ENCODE measurements around the gene GMCL2.

GMCL2 gene, protein sequence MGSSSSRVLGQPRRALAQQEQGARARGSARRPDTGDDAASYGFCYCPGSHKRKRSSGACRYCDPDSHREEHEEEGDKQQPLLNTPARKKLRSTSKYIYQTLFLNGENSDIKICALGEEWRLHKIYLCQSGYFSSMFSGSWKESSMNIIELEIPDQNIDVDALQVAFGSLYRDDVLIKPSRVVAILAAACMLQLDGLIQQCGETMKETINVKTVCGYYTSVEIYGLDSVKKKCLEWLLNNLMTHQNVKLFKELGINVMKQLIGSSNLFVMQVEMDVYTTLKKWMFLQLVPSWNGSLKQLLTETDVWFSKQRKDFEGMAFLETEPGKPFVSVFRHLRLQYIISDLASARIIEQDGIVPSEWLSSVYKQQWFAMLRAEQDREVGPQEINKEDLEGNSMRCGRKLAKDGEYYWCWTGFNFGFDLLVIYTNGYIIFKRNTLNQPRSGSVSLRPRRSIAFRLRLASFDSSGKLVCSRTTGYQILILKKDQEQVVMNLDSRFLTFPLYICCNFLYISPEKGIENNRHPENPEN

DNA sequence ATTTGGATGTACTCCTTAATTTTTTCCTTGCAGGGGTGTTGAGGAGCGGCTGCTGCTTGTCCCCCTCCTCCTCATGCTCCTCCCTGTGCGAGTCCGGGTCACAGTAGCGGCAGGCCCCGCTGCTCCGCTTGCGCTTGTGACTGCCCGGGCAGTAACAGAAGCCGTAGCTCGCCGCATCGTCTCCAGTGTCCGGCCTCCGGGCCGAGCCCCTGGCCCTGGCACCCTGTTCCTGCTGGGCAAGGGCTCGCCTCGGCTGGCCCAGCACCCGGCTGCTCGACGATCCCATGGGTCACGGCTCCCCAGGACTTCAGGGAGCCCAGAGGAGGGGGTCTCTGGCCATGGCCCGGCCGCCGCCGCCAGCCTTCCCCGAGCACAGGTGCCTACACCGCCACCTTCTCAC is at the start of gene GMCL2:
Gene GMCL2 (minus strand): TSS at position 358 of the 400 bp plus-strand sequence. CDS start 72 bp downstream, at position 286.
- no peak within 1 kb of the TSS for H3K27ac ChIP-seq (ENCODE audit: low read length)
- no peaks in the 10 kb centered on the region for H3K4me1 ChIP-seq (ENCODE audit: control insufficient read depth, insufficient read depth, low read length)
- H3K9me3 ChIP-seq (ENCODE audit: control insufficient read depth in 2 of 2, low read length in 2 of 2): no peaks in the 10 kb centered on the region
- no peak within 1 kb of the TSS for H3K9ac ChIP-seq (ENCODE audit: low read length in 2 of 2)
- no peaks in the 10 kb centered on the region for H3K36me3 ChIP-seq (ENCODE audit: control insufficient read depth in 2 of 2, insufficient read depth in 2 of 2, low read length in 2 of 2)
- H3K4me3 ChIP-seq (ENCODE audit: low read length in 2 of 2): no peak within 1 kb of the TSS
- H3K27me3 ChIP-seq (ENCODE audit: control insufficient read depth in 1 of 2, insufficient read depth in 2 of 2, low read length in 2 of 2): peaks cover 0 to 3% of the 10 kb centered on the region in 2 donors

DNA sequence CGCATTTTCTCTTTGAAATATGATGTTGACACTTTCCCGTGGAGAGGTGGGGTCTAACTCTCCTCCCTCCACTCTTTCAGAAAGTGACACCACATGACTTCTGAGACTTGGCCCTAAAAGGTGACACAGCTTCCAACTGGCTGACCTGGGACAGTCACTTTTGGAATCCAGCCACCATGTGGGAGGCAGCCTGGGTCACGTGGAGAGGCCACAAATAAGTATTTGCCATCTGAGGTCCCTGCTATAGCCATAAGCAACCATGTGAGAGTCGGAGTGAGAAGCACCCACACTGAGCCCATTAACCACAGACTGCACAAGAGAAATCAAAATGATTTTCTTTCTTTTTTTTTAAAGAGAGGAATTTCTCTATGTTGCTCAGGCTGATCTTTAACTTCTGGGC is 49.5 kb upstream of the GMCL2 start:
- Histone ChIP-seq H3K9me3 (ENCODE audit: control insufficient read depth in 2 of 2, low read length in 2 of 2) (no peaks in the 10 kb centered on the region), H3K4me1 (ENCODE audit: control insufficient read depth, insufficient read depth, low read length) (peaks cover 28% of the 10 kb centered on the region), H3K27ac (ENCODE audit: low read length) (no peak overlapping the region), H3K9ac (ENCODE audit: low read length in 2 of 2) (no peak overlapping the region), H3K36me3 (ENCODE audit: control insufficient read depth in 2 of 2, insufficient read depth in 2 of 2, low read length in 2 of 2) (no peaks in the 10 kb centered on the region), H3K4me3 (ENCODE audit: low read length in 2 of 2) (no peak overlapping the region), H3K27me3 (ENCODE audit: control insufficient read depth in 1 of 2, insufficient read depth in 2 of 2, low read length in 2 of 2) (no peaks in the 10 kb centered on the region)

DNA sequence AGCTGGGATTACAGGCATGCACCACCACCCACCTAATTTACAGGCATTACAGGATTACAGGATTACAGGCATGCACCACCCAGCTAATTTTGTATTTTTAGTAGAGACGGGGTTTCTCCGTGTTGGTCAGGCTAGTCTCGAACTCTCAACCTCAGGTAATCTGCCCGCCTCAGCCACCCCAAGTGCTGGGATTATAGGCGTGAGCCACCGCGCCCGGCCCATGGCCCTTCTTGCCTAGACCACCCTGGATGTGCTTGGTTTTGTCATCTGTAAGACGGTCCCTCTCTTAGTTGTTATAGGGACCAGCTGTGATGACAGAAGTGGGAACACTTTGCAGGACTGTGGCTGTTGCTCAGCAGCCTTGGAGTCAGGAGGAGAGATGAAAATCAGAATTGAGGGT is 49.0 kb upstream of the GMCL2 start:
- Histone ChIP-seq H3K27ac (ENCODE audit: low read length) (no peak overlapping the region), H3K4me3 (ENCODE audit: low read length in 2 of 2) (no peak overlapping the region), H3K9ac (ENCODE audit: low read length in 2 of 2) (no peak overlapping the region), H3K27me3 (ENCODE audit: control insufficient read depth in 1 of 2, insufficient read depth in 2 of 2, low read length in 2 of 2) (no peaks in the 10 kb centered on the region), H3K4me1 (ENCODE audit: control insufficient read depth, insufficient read depth, low read length) (peaks cover 33% of the 10 kb centered on the region), H3K9me3 (ENCODE audit: control insufficient read depth in 2 of 2, low read length in 2 of 2) (no peaks in the 10 kb centered on the region), H3K36me3 (ENCODE audit: control insufficient read depth in 2 of 2, insufficient read depth in 2 of 2, low read length in 2 of 2) (peaks cover 0 to 1% of the 10 kb centered on the region in 2 donors)

DNA sequence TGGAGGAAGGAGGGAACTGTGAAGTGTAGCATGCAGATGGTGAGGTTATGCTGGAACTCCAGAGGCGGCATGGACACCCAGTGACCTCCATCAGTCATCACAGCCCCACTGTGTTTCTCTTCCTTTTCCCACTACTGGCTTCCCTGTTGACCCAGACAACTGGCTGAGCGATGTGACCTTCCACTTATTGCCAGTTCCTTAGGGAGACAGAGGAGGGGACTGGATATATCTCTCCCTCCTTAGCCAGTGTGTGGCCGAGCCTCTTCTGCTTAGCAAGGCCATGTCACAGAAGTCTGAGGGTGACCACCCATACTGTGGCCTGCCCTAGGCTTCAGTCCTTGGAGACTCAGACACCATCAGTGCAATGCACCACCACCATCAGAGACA is 48.4 kb upstream of the GMCL2 start:
- Histone ChIP-seq H3K4me1 (ENCODE audit: control insufficient read depth, insufficient read depth, low read length) (peaks cover 39% of the 10 kb centered on the region), H3K36me3 (ENCODE audit: control insufficient read depth in 2 of 2, insufficient read depth in 2 of 2, low read length in 2 of 2) (peaks cover 0 to 2% of the 10 kb centered on the region in 2 donors), H3K27ac (ENCODE audit: low read length) (no peak overlapping the region), H3K27me3 (ENCODE audit: control insufficient read depth in 1 of 2, insufficient read depth in 2 of 2, low read length in 2 of 2) (no peaks in the 10 kb centered on the region), H3K9ac (ENCODE audit: low read length in 2 of 2) (peak overlapping the region in 1 of 2 donors; percentile 21), H3K9me3 (ENCODE audit: control insufficient read depth in 2 of 2, low read length in 2 of 2) (no peaks in the 10 kb centered on the region), H3K4me3 (ENCODE audit: low read length in 2 of 2) (no peak overlapping the region)

DNA sequence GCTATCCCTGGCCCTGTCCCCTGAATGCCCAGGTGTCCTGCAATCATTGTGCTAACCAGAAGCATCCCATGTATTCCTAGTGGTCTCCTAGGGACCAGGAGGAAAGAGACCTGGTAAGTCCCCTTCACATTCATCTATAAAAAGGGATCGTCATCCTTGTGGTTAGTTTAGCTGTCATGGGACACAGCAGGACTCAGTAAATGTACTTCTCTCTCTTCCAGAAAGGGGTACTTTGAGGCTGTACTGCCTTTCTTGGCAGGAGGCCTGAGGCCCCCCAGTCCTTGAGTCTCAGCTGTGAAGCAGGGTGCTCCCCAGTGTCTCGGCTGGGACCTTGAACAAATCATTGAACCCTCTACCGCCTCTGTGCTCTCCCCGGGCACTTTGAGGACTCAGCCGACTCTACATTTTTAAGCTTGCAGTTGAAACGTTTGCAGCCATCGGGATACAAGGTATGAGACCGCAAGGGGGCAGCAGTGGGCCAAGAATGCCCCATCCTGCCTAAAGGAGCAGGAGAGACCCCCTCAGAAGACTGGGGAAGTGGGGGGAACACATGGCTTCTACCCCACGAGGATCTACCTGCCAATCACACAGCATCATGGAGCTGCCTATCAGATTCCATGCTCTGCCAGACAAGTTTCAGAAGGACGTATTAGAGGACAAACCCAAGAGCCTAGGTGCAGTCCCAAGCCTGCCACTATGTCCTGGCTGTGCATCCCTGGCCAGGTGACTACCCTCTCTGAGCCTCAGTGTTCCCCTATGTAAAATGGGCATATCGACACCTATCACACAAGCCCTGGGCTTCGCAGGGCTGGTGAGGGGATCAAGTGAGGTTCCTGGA is 47.8 kb upstream of the GMCL2 start:
- Histone ChIP-seq H3K27me3 (ENCODE audit: control insufficient read depth in 1 of 2, insufficient read depth in 2 of 2, low read length in 2 of 2) (no peaks in the 10 kb centered on the region), H3K4me1 (ENCODE audit: control insufficient read depth, insufficient read depth, low read length) (peaks cover 45% of the 10 kb centered on the region), H3K36me3 (ENCODE audit: control insufficient read depth in 2 of 2, insufficient read depth in 2 of 2, low read length in 2 of 2) (peaks cover under 1 to 5% of the 10 kb centered on the region in 2 donors), H3K9ac (ENCODE audit: low read length in 2 of 2) (peak overlapping the region in 1 of 2 donors; percentile 21), H3K4me3 (ENCODE audit: low read length in 2 of 2) (no peak overlapping the region), H3K27ac (ENCODE audit: low read length) (no peak overlapping the region), H3K9me3 (ENCODE audit: control insufficient read depth in 2 of 2, low read length in 2 of 2) (no peaks in the 10 kb centered on the region)

DNA sequence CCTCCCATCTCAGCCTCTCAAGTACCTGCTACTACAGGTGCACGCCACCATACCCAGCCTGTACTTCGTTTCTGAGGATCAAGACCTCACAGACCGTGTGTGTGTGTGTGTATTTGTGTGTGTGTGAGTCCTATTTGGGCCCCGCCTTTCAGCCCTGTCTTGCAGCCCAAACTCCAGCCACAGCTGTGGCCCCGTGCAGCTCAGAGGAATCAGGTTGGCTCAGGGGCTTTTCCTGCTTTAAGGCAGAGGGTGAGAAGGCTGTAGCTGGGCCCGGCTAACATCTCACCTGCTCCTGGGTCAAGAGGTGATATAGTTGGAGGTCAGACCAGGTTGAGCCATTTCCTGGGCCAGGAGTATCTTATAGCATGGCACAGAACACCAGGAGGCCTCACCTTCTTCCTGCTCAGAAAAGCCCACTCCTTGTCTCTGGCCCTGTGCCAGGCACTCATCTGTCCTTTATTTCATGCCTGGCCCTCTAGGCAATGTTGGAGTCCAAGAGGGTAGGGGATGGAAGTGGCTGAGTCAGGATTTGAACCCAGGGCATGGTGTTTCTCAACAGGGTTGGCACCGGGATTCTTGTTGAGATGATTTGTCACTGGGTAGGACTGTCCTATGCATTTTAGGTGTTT is 47.1 kb upstream of the GMCL2 start:
- no peak overlapping the region for H3K9ac ChIP-seq (ENCODE audit: low read length in 2 of 2)
- H3K9me3 ChIP-seq (ENCODE audit: control insufficient read depth in 2 of 2, low read length in 2 of 2): no peaks in the 10 kb centered on the region
- no peak overlapping the region for H3K4me3 ChIP-seq (ENCODE audit: low read length in 2 of 2)
- peaks cover 7 to 11% of the 10 kb centered on the region in 2 donors for H3K36me3 ChIP-seq (ENCODE audit: control insufficient read depth in 2 of 2, insufficient read depth in 2 of 2, low read length in 2 of 2)
- H3K27me3 ChIP-seq (ENCODE audit: control insufficient read depth in 1 of 2, insufficient read depth in 2 of 2, low read length in 2 of 2): no peaks in the 10 kb centered on the region
- H3K4me1 ChIP-seq (ENCODE audit: control insufficient read depth, insufficient read depth, low read length): peaks cover 48% of the 10 kb centered on the region
- H3K27ac ChIP-seq (ENCODE audit: low read length): no peak overlapping the region

DNA sequence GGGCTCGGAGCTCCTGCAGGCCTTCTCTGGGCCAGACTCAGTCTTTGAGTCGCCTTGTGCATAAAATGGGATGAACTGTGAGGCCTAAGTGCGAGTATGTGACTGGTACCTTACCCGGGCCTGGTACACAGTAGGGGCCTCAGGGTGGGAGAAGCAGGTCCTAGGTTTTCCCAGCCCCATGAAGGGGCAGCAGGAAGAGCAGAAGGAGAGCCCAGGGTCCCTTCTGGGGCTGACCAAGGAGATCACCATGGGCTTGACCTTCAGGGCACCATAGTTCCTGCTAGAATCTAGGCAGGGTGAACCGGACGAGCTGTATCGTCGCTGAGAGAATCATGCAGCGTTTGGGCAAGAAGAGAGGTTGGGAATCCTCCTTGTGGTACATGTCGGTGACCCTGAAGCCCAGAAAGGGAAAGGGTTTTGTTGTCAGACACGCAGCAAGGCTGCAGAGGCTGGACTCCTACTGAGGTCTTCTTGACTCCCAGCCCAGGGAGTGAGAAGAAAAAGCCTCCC is 45.8 kb upstream of the GMCL2 start:
- Histone ChIP-seq H3K9ac (ENCODE audit: low read length in 2 of 2) (peak overlapping the region; percentile 85 to 86), H3K36me3 (ENCODE audit: control insufficient read depth in 2 of 2, insufficient read depth in 2 of 2, low read length in 2 of 2) (peaks cover 8 to 19% of the 10 kb centered on the region in 2 donors), H3K4me1 (ENCODE audit: control insufficient read depth, insufficient read depth, low read length) (peaks cover 41% of the 10 kb centered on the region)

DNA sequence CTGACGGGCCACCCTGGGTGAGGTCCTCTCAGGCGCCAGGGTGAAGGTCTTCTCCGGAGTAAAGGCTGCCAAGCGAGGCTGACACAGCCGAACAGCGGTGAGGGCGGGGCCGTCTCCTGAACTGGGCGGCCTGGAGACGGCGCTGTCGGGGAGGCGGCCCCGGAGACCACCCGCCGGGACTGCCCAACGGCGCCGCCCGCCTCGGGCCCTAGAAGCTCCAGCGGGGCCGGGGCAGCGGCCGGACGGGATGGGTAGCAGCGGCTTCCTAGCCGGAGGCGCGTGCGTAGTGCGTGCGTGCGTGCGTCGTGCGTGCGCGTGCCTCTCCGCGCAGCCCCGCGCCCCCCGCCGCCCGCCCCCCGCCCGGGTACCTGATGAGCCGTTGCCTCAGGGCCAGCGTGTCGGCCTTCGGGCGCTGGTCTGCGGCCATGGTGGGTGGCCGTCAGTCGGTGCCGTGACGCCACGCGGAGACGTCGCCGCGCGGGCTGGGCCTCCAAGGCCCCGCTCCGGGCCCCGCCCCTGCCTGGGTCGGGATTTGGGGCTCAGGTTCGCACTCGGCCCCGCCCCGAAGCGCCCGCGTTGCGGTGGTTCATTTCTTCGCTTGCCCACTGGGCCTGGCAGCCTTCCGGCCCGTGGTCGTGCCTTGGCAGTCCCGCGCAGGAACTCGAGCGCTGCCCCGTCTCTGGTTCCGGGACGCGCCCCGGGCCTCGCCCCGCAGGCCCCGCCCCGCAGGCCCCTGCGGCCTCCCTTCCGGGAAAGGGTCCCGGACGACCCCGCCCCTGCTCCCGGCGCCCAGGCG is 45.2 kb upstream of the GMCL2 start, which contains the start of gene PHYKPL:
Gene PHYKPL (minus strand): TSS at position 679 of the 796 bp plus-strand sequence. CDS start 252 bp downstream, at position 427.
- Histone ChIP-seq H3K9ac (ENCODE audit: low read length in 2 of 2) (peak within 1 kb of the TSS; percentile 86 to 88), H3K36me3 (ENCODE audit: control insufficient read depth in 2 of 2, insufficient read depth in 2 of 2, low read length in 2 of 2) (peaks cover 15 to 25% of the 10 kb centered on the region in 2 donors), H3K4me3 (ENCODE audit: low read length in 2 of 2) (peak within 1 kb of the TSS; percentile 80 to 93), H3K27me3 (ENCODE audit: control insufficient read depth in 1 of 2, insufficient read depth in 2 of 2, low read length in 2 of 2) (no peaks in the 10 kb centered on the region), H3K9me3 (ENCODE audit: control insufficient read depth in 2 of 2, low read length in 2 of 2) (no peaks in the 10 kb centered on the region), H3K4me1 (ENCODE audit: control insufficient read depth, insufficient read depth, low read length) (peaks cover 41% of the 10 kb centered on the region), H3K27ac (ENCODE audit: low read length) (peak within 1 kb of the TSS; percentile 89)

More for the DNA sequence above, 45.8 kb upstream of the GMCL2 start:
- peak overlapping the region; percentile 80 to 93 for H3K4me3 ChIP-seq (ENCODE audit: low read length in 2 of 2)
- H3K27me3 ChIP-seq (ENCODE audit: control insufficient read depth in 1 of 2, insufficient read depth in 2 of 2, low read length in 2 of 2): no peaks in the 10 kb centered on the region
- H3K9me3 ChIP-seq (ENCODE audit: control insufficient read depth in 2 of 2, low read length in 2 of 2): no peaks in the 10 kb centered on the region
- peak overlapping the region; percentile 89 for H3K27ac ChIP-seq (ENCODE audit: low read length)

DNA sequence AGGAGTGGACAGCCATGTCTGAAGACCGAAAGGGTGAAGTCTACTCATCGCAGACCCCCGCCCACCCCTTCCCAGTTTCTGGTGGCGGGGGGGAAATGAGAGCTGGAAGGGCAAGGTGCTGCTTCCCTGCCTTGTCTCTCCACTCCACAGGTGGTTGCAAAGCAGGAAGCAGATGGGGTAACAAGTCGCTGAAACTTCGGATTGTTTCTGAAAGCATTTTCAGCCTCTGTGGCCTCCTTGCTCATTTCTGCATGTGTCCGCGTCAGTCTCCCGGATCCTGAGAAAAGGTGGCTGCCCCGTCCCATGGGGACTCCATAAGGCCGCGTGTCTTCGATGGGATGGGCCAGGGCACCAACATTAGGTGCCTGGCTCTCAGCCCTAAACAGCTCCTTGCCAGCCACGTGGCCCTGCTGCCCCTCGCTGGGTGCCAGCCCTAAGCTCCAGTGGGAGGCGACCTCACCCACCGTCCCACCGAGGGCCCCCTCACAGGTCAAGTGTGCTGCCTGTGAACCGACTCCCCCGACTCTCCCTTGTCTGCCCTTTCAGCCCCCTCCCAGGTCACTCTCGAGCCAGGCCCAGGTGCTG is 44.5 kb upstream of the GMCL2 start:
- Histone ChIP-seq H3K27me3 (ENCODE audit: control insufficient read depth in 1 of 2, insufficient read depth in 2 of 2, low read length in 2 of 2) (no peaks in the 10 kb centered on the region), H3K36me3 (ENCODE audit: control insufficient read depth in 2 of 2, insufficient read depth in 2 of 2, low read length in 2 of 2) (peaks cover 16 to 28% of the 10 kb centered on the region in 2 donors), H3K9ac (ENCODE audit: low read length in 2 of 2) (peak overlapping the region; percentile 86 to 88), H3K4me1 (ENCODE audit: control insufficient read depth, insufficient read depth, low read length) (peaks cover 38% of the 10 kb centered on the region), H3K27ac (ENCODE audit: low read length) (peak overlapping the region; percentile 89), H3K4me3 (ENCODE audit: low read length in 2 of 2) (peak overlapping the region; percentile 80 to 93), H3K9me3 (ENCODE audit: control insufficient read depth in 2 of 2, low read length in 2 of 2) (no peaks in the 10 kb centered on the region)
